NCI-H748 (cell line): Measurements from ENCODE around the gene ACSL1.
"Not testable (repeated sequence)": the region's sequence is repeated elsewhere in the genome, so short reads cannot be mapped to it uniquely, and the experiment has no call there.

Experiments used
- DNase-seq: peaks from one replicate; lab custom pipeline; 2025; ENCODE audit not compliant: unreplicated experiment; lab: John Stamatoyannopoulos, UW

Gene ACSL1

GRCh38 chr4:184792950-184793555 lies 32.7 kb downstream of the ACSL1 start:
- no peak for DNase-seq

- DNase-seq = no peak
These were observed 33.4 kb downstream of the ACSL1 start for GRCh38 chr4:184792334-184792733.

GRCh38 chr4:184790826-184791225 lies 34.9 kb downstream of the ACSL1 start:
- DNase-seq = no peak

- DNase-seq = no peak
These were observed 37.8 kb downstream of the ACSL1 start for GRCh38 chr4:184787766-184788503.

- DNase-seq = no peak
These were observed 40.0 kb downstream of the ACSL1 start for GRCh38 chr4:184785813-184786212.

GRCh38 chr4:184784628-184785257 lies 41.0 kb downstream of the ACSL1 start:
- DNase-seq = no peak

GRCh38 chr4:184782731-184783373 lies 42.9 kb downstream of the ACSL1 start:
- no peak for DNase-seq

- DNase-seq = not testable (repeated sequence)
These were observed 46.6 kb downstream of the ACSL1 start for GRCh38 chr4:184779160-184779559.

- no peak for DNase-seq
These were observed 47.4 kb downstream of the ACSL1 start for GRCh38 chr4:184778325-184778724.

GRCh38 chr4:184776821-184777220 lies 48.9 kb downstream of the ACSL1 start:
- DNase-seq = peak; percentile 36

- no peak for DNase-seq
These were observed 49.8 kb downstream of the ACSL1 start for GRCh38 chr4:184775854-184776555.

GRCh38 chr4:184774152-184774551 lies 51.6 kb downstream of the ACSL1 start:
- no peak for DNase-seq

- no peak for DNase-seq
These were observed 54.4 kb downstream of the ACSL1 start for GRCh38 chr4:184771416-184771815.

GRCh38 chr4:184769141-184769765 lies 56.5 kb downstream of the ACSL1 start:
- DNase-seq = no peak

- DNase-seq = no peak
These were observed 57.5 kb downstream of the ACSL1 start for GRCh38 chr4:184768296-184768695.

- DNase-seq = no peak
These were observed 59.3 kb downstream of the ACSL1 start for GRCh38 chr4:184766446-184766845.

- no peak for DNase-seq
These were observed 60.1 kb downstream of the ACSL1 start for GRCh38 chr4:184765473-184766340.

- DNase-seq = no peak
These were observed 61.2 kb downstream of the ACSL1 start for GRCh38 chr4:184764601-184765000.

- no peak for DNase-seq
These were observed 62.5 kb downstream of the ACSL1 start for GRCh38 chr4:184763150-184763780.
